ENCODE measurements around the gene RNF217.
"Not testable (repeated sequence)": the region's sequence is repeated elsewhere in the genome, so short reads cannot be mapped to it uniquely, and the experiment has no call there.

Gene RNF217

GRCh38 chr6:124963831-124964763 lies 1.9 kb downstream of the RNF217 start:
- DNase-seq (ENCODE audit: low read depth), result no peak

GRCh38 chr6:124964764-124965105 lies 2.5 kb downstream of the RNF217 start:
- DNase-seq (ENCODE audit: low read depth), result no peak

GRCh38 chr6:124965424-124965850 lies 3.2 kb downstream of the RNF217 start:
- DNase-seq (ENCODE audit: low read depth), result not testable (repeated sequence)

GRCh38 chr6:124967444-124967843 lies 5.2 kb downstream of the RNF217 start:
- DNase-seq (ENCODE audit: low read depth), result no peak

GRCh38 chr6:124968401-124968800 lies 6.2 kb downstream of the RNF217 start:
- no peak for DNase-seq (ENCODE audit: low read depth)

GRCh38 chr6:124970243-124970642 lies 8.0 kb downstream of the RNF217 start:
- DNase-seq (ENCODE audit: low read depth), result no peak

GRCh38 chr6:124970763-124971162 lies 8.5 kb downstream of the RNF217 start:
- DNase-seq (ENCODE audit: low read depth), result no peak

- no peak for DNase-seq (ENCODE audit: low read depth)
These were observed 11.5 kb downstream of the RNF217 start for GRCh38 chr6:124973780-124974179.

GRCh38 chr6:124974771-124975377 lies 12.6 kb downstream of the RNF217 start:
- no peak for DNase-seq (ENCODE audit: low read depth)

- DNase-seq (ENCODE audit: low read depth), result no peak
These were observed 15.1 kb downstream of the RNF217 start for GRCh38 chr6:124977067-124977908.

- DNase-seq (ENCODE audit: low read depth), result no peak
These were observed 16.4 kb downstream of the RNF217 start for GRCh38 chr6:124978451-124979293.

GRCh38 chr6:124979294-124979678 lies 17.0 kb downstream of the RNF217 start:
- DNase-seq (ENCODE audit: low read depth), result no peak

GRCh38 chr6:124982669-124983068 lies 20.4 kb downstream of the RNF217 start:
- no peak for DNase-seq (ENCODE audit: low read depth)

GRCh38 chr6:124983383-124984083 lies 21.3 kb downstream of the RNF217 start:
- DNase-seq (ENCODE audit: low read depth), result no peak

GRCh38 chr6:124984668-124985338 lies 22.6 kb downstream of the RNF217 start:
- DNase-seq (ENCODE audit: low read depth), result no peak

- DNase-seq (ENCODE audit: low read depth), result no peak
These were observed 23.9 kb downstream of the RNF217 start for GRCh38 chr6:124986164-124986563.

- no peak for DNase-seq (ENCODE audit: low read depth)
These were observed 25.1 kb downstream of the RNF217 start for GRCh38 chr6:124987291-124987690.

GRCh38 chr6:124987999-124988591 lies 25.9 kb downstream of the RNF217 start:
- no peak for DNase-seq (ENCODE audit: low read depth)

- no peak for DNase-seq (ENCODE audit: low read depth)
These were observed 27.1 kb downstream of the RNF217 start for GRCh38 chr6:124989136-124989983.

Data from stimulated activated CD8-positive, alpha-beta memory T cell treated with anti-CD3 and anti-CD28 coated beads, Interleukin-12 subunit alpha, Interleukin-12 subunit beta, amount 100 ng/mL, for 4 hours (primary cell).